T-cell (primary cell): ENCODE measurements around the gene FANCE. TPM values are rescaled to one million over a fixed set of nuclear protein-coding genes. Genes with fewer than 3 reads are reported as not detected.

Experiments
- ATAC-seq, 4 experiments: fragments of 200-7000 bp in 3 of 4; fragments of 150-1000 bp in 1 of 4; cut with Tn5 transposase; replicated peaks in 1 of 4; 1 replicate in 3 of 4; 2 replicates in 1 of 4; pipeline ENCODE4 v1.10.0; 2021; ENCODE audit warnings: moderate library complexity in 3 of 4, mild to moderate bottlenecking in 2 of 4, moderate number of reproducible peaks in 1 of 4
- CTCF ChIA-PET, 2 donors: fragments of 300-600 bp; sonication (Branson Sonifier 250); formaldehyde crosslinking; loops; one replicate each; lab custom pipeline; 2022; ENCODE audit warnings: antibody characterized with exemption in 2 of 2; lab: Charles Lee
- POLR2A ChIA-PET, 2 donors: fragments of 300-600 bp; sonication (Branson Sonifier 250); formaldehyde crosslinking; loops; one replicate each; lab custom pipeline; 2022; ENCODE audit warnings: antibody characterized with exemption in 2 of 2; lab: Charles Lee
- DNase-seq, 35 experiments: peaks; one replicate each; pipeline versions ENCODE4 v3.0.0 to v3.0.0-alpha.2; 2013 to 2023
- H3K27ac ChIP-seq: one replicate; pipeline ENCODE4 v1.5.1; 2013; ENCODE audit warnings: low read length
- H3K27me3 ChIP-seq, 2 experiments: replicated peaks in 1 of 2; 1 replicate in 1 of 2; 2 replicates in 1 of 2; pipeline versions ENCODE4 v1.6.1 to v1.7.0; 2013; ENCODE audit warnings: low read length in 1 of 2, mixed read lengths in 1 of 2; ENCODE audit not compliant: control insufficient read depth in 2 of 2, insufficient read depth in 2 of 2; ENCODE audit errors: extremely low read depth in 1 of 2
- H3K36me3 ChIP-seq, 2 donors: 1 replicate in 1 of 2; 2 replicates in 1 of 2; pipeline versions ENCODE4 v1.6.1 to v1.7.0; 2013; ENCODE audit warnings: low read length in 1 of 2; ENCODE audit not compliant: control insufficient read depth in 2 of 2, insufficient read depth in 1 of 2; ENCODE audit errors: extremely low read depth in 1 of 2
- H3K4me1 ChIP-seq, 2 experiments: 1 replicate in 1 of 2; 2 replicates in 1 of 2; pipeline versions ENCODE4 v1.6.1 to v1.7.0; 2013; ENCODE audit warnings: low read length in 2 of 2, mixed read lengths in 1 of 2; ENCODE audit not compliant: insufficient read depth in 2 of 2, control insufficient read depth in 1 of 2; ENCODE audit errors: extremely low read depth in 1 of 2
- H3K4me3 ChIP-seq, 2 donors: 1 replicate in 1 of 2; 2 replicates in 1 of 2; pipeline versions ENCODE4 v1.5.1 to v1.7.0; 2013; ENCODE audit warnings: mild to moderate bottlenecking in 2 of 2, low read length in 1 of 2, moderate library complexity in 1 of 2; ENCODE audit not compliant: control insufficient read depth in 1 of 2; ENCODE audit errors: extremely low read depth in 1 of 2
- H3K9me3 ChIP-seq: 2 replicates; pipeline ENCODE4 v1.7.0; 2013
- H3K27ac Mint-ChIP-seq, 2 donors: one replicate each; pipeline ENCODE4 v1.8.0; 2020 to 2021; ENCODE audit warnings: mild to moderate bottlenecking in 2 of 2, mixed read lengths in 2 of 2
- H3K27me3 Mint-ChIP-seq, 2 donors: one replicate each; pipeline ENCODE4 v1.8.0; 2021 to 2022; ENCODE audit warnings: mixed read lengths in 2 of 2
- H3K36me3 Mint-ChIP-seq: one replicate; pipeline ENCODE4 v1.8.0; 2021; ENCODE audit warnings: mixed read lengths
- H3K4me1 Mint-ChIP-seq, 3 donors: one replicate each; pipeline ENCODE4 v1.8.0; 2020 to 2022; ENCODE audit warnings: mixed read lengths in 3 of 3, mild to moderate bottlenecking in 1 of 3
- H3K4me3 Mint-ChIP-seq, 3 donors: one replicate each; pipeline ENCODE4 v1.8.0; 2020 to 2022; ENCODE audit warnings: mild to moderate bottlenecking in 3 of 3, mixed read lengths in 3 of 3, moderate library complexity in 3 of 3
- H3K9me3 Mint-ChIP-seq, 3 donors: one replicate each; pipeline ENCODE4 v1.8.0; 2020 to 2022; ENCODE audit warnings: mixed read lengths in 3 of 3
- WGBS: methylation state at CpG from one replicate; pipeline ENCODE4 v1.1.5; 2013; ENCODE audit warnings: missing lambda C conversion rate; ENCODE audit not compliant: insufficient coverage; 5-methylcytosine and 5-hydroxymethylcytosine counted together
- total RNA-seq, 35 experiments: library from RNA in 6 of 35; stranded (reverse) in 6 of 35; fragments of 120-200 nt in 1 of 35; gene quantifications; one replicate each; pipeline versions ENCODE4 v1.2.1 to v1.2.4 and lab custom pipeline; 2013 to 2026

The FANCE gene
- total RNA-seq, 5 donors from 2014 or later (not counting 1 experiment from before 2014, with no cell fraction given): 5.6 to 12.8 (median 11.7) TPM

DNA sequence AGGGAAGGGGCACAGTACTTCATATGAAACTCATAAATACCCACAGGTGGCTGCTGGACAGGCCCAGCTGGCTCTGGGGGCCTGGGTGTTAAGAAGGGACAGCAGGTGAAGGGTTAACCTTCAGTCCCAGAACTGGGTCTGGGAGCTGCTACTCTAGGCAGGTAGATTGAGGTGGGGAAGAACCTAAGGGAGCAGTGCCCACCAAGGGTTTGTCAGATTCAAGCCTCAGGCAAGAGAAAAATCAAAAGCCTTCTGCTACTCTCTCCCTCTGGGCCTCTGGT, 21.7 kb downstream of the FANCE start:
- H3K9me3 Mint-ChIP-seq: no peaks in the 10 kb centered on the region
- H3K4me3 Mint-ChIP-seq: no peak overlapping the region
- H3K9me3 ChIP-seq: no peaks in the 10 kb centered on the region
- POLR2A ChIA-PET: interaction anchor here in 1 of 2 donors (0.6 kb wide), 1 partner anchor 168 kb away, joined by 7 read pairs; no protein-coding TSS in a partner anchor
- no peaks in the 10 kb centered on the region for H3K27me3 ChIP-seq
- no peak overlapping the region for H3K4me3 ChIP-seq
- H3K36me3 ChIP-seq: peaks cover 9 to 39% of the 10 kb centered on the region in 2 donors
- H3K27me3 Mint-ChIP-seq: no peaks in the 10 kb centered on the region
- peaks cover 5 to 34% of the 10 kb centered on the region in 2 experiments for H3K4me1 ChIP-seq
- DNase-seq: no peak
- ATAC-seq: no peak
- peaks cover 25% of the 10 kb centered on the region for H3K36me3 Mint-ChIP-seq
- CTCF ChIA-PET: interaction anchor here (0.6 kb wide), 2 partner anchors 150 to 1106 kb away, joined by 3 to 6 read pairs; no protein-coding TSS in a partner anchor
- no peak overlapping the region for H3K27ac ChIP-seq
- peaks cover 23 to 33% (median 33%) of the 10 kb centered on the region in 3 donors for H3K4me1 Mint-ChIP-seq
- H3K27ac Mint-ChIP-seq: no peak overlapping the region

DNA sequence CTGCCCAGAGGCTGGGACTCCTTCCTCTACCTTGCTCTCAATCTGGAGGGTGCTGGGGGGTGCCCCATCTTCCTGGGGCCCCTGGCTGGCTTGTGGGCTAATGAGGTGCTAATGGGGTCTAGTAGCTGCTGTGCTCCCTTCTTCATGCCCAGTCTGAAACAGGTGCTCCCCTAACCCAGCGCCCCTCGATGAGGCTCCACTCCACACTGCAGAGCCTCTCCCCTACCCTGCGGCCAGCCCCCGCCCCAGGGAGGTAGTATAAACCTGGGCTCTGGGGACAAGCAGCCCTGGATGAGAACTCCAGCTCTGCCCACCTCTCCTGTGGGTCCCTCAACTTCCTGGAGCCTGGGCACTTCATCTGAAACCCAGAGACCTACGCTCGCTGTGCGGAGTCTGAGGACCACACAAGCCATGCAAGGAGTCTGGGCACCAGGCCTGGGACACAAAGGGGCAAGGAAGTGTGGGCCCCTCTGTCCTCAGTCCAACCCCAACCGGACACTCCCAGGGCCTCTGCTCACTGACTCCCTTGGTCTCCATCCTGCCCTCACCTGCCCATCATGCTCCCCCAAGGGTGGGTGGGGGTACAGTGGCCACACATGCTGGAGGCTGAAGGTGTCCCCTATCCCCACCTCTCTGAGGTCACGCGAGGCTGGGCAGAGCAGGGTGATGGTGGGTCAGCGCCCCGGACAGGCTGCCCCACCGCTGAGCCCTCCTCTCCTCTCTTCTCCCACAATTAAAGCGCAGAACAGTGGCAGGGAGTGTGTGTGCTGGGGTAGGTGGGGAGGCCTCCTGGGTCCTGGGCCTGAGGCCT, 22.2 kb downstream of the FANCE start:
- ChIA-PET POLR2A (interaction anchor here in 1 of 2 donors (0.6 kb wide), 1 partner anchor 168 kb away, joined by 7 read pairs; no protein-coding TSS in a partner anchor), CTCF (interaction anchor here in 1 of 2 donors (0.6 kb wide), 1 partner anchor 149 kb away, joined by 6 read pairs; no protein-coding TSS in a partner anchor)
- Histone ChIP-seq H3K36me3 (peaks cover 9 to 39% of the 10 kb centered on the region in 2 donors), H3K4me1 (peaks cover 5 to 28% of the 10 kb centered on the region in 2 experiments), H3K4me3 (no peak overlapping the region), H3K27me3 (no peaks in the 10 kb centered on the region), H3K9me3 (no peaks in the 10 kb centered on the region), H3K27ac (no peak overlapping the region)
- H3K4me1 Mint-ChIP-seq: peaks cover 19 to 31% (median 31%) of the 10 kb centered on the region in 3 donors
- H3K9me3 Mint-ChIP-seq: no peaks in the 10 kb centered on the region
- H3K27ac Mint-ChIP-seq: no peak overlapping the region
- 92% methylated on average over 6 of the region's 14 CpGs for WGBS
- H3K27me3 Mint-ChIP-seq: no peaks in the 10 kb centered on the region
- DNase-seq (no peak), ATAC-seq (peak in 2 of 4 experiments; percentile 8 to 25)
- no peak overlapping the region for H3K4me3 Mint-ChIP-seq
- H3K36me3 Mint-ChIP-seq: peaks cover 23% of the 10 kb centered on the region

DNA sequence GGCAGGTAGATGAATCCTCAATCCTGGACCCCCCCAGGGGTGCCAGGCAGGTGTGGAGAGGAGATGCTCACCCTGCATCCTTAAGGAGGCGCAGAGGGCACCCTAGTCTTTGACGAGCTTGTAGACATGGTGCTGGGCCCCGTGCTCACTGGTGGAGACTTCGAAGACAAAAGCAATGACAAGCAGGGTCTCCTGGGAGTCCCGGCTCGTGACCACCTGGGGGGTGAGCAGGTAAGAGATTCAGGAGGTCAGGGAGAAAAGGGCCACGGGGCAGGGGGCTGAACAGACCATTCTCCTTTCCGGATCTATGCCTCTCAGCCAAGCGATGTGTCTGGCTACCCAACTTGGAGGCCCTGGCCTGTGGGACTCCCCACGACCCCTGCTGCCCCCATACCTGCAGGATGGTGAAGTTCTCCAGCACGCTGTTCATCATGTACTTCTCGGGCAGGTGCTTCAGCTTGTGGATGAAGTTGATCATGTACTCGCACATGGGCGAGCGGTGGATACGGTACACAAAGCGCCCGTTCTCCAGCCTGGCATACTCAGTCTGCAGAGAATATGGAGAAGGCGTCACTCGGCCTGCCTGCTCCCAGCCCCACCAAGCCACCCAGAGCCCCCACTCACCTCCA, 22.9 kb downstream of the FANCE start:
- Histone ChIP-seq H3K27me3 (no peaks in the 10 kb centered on the region), H3K36me3 (peaks cover 3 to 32% of the 10 kb centered on the region in 2 donors), H3K9me3 (no peaks in the 10 kb centered on the region), H3K4me3 (no peak overlapping the region), H3K27ac (no peak overlapping the region), H3K4me1 (peaks cover 0 to 21% of the 10 kb centered on the region in 2 experiments)
- peaks cover 16% of the 10 kb centered on the region for H3K36me3 Mint-ChIP-seq
- ChIA-PET POLR2A (no interaction called here), CTCF (no interaction called here)
- no peak overlapping the region for H3K4me3 Mint-ChIP-seq
- DNase-seq (no peak), ATAC-seq (peak in 2 of 4 experiments; percentile 5 to 11)
- peaks cover 12 to 24% (median 24%) of the 10 kb centered on the region in 3 donors for H3K4me1 Mint-ChIP-seq
- H3K27ac Mint-ChIP-seq: no peak overlapping the region
- WGBS: 94% methylated on average over 14 of the region's 20 CpGs
- H3K9me3 Mint-ChIP-seq: no peaks in the 10 kb centered on the region
- H3K27me3 Mint-ChIP-seq: no peaks in the 10 kb centered on the region

DNA sequence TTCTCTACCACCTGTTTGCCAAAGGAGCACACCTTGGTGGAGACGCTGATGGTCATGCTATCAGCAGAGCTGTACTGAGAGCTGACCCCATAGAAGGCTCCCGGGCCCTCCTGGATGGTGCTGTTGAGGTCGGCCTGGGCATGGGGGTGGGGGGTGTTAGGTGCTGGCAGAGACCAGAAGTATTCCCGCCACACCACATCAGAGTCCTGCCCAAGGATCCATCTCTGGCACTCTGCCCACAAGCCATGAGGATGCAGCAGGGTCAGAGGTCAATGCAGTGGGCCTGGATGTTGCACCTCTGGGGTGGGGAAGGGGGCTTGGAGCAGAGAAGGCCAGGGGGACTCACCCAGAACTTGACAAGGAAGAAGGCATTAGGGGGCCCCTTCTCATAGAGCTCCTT, 23.4 kb downstream of the FANCE start:
- H3K9me3 ChIP-seq: no peaks in the 10 kb centered on the region
- ATAC-seq (peak in 1 of 4 experiments; percentile 6), DNase-seq (no peak)
- Mint-ChIP-seq H3K4me3 (no peak overlapping the region), H3K9me3 (no peaks in the 10 kb centered on the region), H3K36me3 (peaks cover 12% of the 10 kb centered on the region), H3K4me1 (peaks cover 7 to 19% (median 19%) of the 10 kb centered on the region in 3 donors), H3K27me3 (no peaks in the 10 kb centered on the region), H3K27ac (no peak overlapping the region)
- no CpG with 5 or more reads among the region's 4 CpGs for WGBS
- no peaks in the 10 kb centered on the region for H3K27me3 ChIP-seq
- POLR2A ChIA-PET: no interaction called here
- H3K4me1 ChIP-seq: peaks cover 0 to 16% of the 10 kb centered on the region in 2 experiments
- CTCF ChIA-PET: no interaction called here
- H3K36me3 ChIP-seq: peaks cover 3 to 27% of the 10 kb centered on the region in 2 donors
- no peak overlapping the region for H3K4me3 ChIP-seq
- no peak overlapping the region for H3K27ac ChIP-seq

DNA sequence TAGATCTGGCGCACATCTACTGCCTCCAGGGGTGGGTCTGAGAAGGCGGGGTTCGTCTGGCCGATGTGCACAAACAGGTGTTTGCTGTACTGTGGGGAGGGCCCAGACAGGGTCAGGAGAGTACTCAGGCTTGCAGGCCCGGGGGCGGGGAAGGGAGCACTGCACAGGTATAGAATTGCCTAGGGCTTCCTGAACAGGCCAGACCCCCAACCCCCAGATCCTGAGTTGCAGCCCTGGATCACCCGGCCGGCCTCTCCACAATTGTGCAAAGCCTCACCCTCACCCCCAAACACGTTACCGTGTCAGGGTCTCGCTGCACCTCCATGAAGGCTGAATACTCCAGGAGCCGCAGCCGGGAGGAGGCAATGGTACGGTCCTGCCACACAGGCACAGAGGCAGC, 23.9 kb downstream of the FANCE start:
- Mint-ChIP-seq H3K36me3 (peaks cover 7% of the 10 kb centered on the region), H3K4me3 (no peak overlapping the region), H3K4me1 (peaks cover 2 to 15% (median 15%) of the 10 kb centered on the region in 3 donors), H3K27me3 (no peaks in the 10 kb centered on the region), H3K9me3 (no peaks in the 10 kb centered on the region), H3K27ac (peak overlapping the region in 1 of 2 donors; percentile 43)
- no peaks in the 10 kb centered on the region for H3K27me3 ChIP-seq
- H3K4me1 ChIP-seq: peaks cover 0 to 12% of the 10 kb centered on the region in 2 experiments
- no peak overlapping the region for H3K4me3 ChIP-seq
- WGBS: 96% methylated on average over 11 of the region's 14 CpGs
- DNase-seq (no peak), ATAC-seq (peak in 1 of 4 experiments; percentile 14)
- H3K27ac ChIP-seq: no peak overlapping the region
- ChIA-PET POLR2A (no interaction called here), CTCF (no interaction called here)
- no peaks in the 10 kb centered on the region for H3K9me3 ChIP-seq
- peaks cover 3 to 22% of the 10 kb centered on the region in 2 donors for H3K36me3 ChIP-seq

DNA sequence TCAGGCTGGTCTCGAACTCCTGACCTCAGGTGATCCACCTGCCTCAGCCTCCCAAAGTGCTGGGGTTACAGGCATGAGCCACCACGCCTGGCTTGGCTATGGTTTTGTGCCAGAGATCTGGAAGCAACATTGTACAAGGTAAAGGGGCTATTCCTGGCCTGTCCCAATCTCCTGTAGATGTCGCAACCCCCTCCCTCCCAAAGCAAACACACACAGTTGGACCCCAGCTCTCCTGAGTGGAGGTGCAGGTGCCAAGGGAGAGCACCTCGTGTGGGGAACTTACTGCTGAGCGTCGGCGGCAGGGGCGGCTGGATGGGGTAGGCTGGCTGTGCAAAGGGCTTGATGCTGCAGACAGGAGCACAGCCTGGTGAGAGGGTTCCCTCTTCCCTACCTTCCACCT, 24.9 kb downstream of the FANCE start:
- H3K9me3 Mint-ChIP-seq: no peaks in the 10 kb centered on the region
- Histone ChIP-seq H3K4me3 (no peak overlapping the region), H3K27me3 (no peaks in the 10 kb centered on the region), H3K36me3 (peaks cover 3 to 18% of the 10 kb centered on the region in 2 donors), H3K4me1 (peaks cover 0 to 2% of the 10 kb centered on the region in 2 experiments), H3K9me3 (no peaks in the 10 kb centered on the region), H3K27ac (no peak overlapping the region)
- DNase-seq (no peak), ATAC-seq (no peak)
- H3K27me3 Mint-ChIP-seq: no peaks in the 10 kb centered on the region
- no peak overlapping the region for H3K27ac Mint-ChIP-seq
- H3K4me3 Mint-ChIP-seq: no peak overlapping the region
- CTCF ChIA-PET: interaction anchor here (0.7 kb wide), 2 partner anchors 157 to 258 kb away, joined by 3 to 5 read pairs; no protein-coding TSS in a partner anchor
- 92% methylated on average over 2 of the region's 8 CpGs for WGBS
- H3K4me1 Mint-ChIP-seq: peaks cover 0 to 4% (median 4%) of the 10 kb centered on the region in 3 donors
- peaks cover 6% of the 10 kb centered on the region for H3K36me3 Mint-ChIP-seq
- POLR2A ChIA-PET: no interaction called here
